Measurements from ENCODE around the gene MCFD2.
"Not testable (repeated sequence)": the region's sequence is repeated elsewhere in the genome, so short reads cannot be mapped to it uniquely, and the experiment has no call there.

MCFD2 gene

DNA sequence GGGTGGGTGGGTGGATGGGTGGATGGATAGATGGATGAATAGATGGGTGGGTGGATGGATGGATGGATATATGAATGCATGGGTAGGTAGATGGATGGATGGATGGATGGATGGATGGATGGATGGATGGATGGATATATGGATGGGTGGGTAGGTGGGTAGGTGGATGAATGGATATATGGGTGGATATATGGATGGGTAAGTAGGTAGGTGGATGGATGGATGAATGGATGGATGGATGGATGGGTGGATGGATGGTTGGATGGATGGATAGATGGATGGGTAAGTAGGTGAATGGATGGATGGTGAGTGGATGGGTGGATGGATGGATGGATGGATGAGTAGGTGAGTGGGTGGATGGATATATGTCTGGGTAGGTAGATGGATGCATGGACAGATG, 36.1 kb downstream of the MCFD2 start:
- TF ChIP-seq, protein P1, sequence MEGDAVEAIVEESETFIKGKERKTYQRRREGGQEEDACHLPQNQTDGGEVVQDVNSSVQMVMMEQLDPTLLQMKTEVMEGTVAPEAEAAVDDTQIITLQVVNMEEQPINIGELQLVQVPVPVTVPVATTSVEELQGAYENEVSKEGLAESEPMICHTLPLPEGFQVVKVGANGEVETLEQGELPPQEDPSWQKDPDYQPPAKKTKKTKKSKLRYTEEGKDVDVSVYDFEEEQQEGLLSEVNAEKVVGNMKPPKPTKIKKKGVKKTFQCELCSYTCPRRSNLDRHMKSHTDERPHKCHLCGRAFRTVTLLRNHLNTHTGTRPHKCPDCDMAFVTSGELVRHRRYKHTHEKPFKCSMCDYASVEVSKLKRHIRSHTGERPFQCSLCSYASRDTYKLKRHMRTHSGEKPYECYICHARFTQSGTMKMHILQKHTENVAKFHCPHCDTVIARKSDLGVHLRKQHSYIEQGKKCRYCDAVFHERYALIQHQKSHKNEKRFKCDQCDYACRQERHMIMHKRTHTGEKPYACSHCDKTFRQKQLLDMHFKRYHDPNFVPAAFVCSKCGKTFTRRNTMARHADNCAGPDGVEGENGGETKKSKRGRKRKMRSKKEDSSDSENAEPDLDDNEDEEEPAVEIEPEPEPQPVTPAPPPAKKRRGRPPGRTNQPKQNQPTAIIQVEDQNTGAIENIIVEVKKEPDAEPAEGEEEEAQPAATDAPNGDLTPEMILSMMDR (IDR thresholded peaks at IDR 0.05; ENCODE audit: unreplicated experiment in 3 of 3): no peak
- Mint-ChIP-seq H3K27me3 (ENCODE audit: low read depth) (no peaks in the 10 kb centered on the region), H3K36me3 (ENCODE audit: low read depth) (no peaks in the 10 kb centered on the region), H3K4me3 (no peak overlapping the region), H3K9me3 (no peaks in the 10 kb centered on the region), H3K4me1 (peaks cover 29% of the 10 kb centered on the region), H3K27ac (no peak overlapping the region)

DNA sequence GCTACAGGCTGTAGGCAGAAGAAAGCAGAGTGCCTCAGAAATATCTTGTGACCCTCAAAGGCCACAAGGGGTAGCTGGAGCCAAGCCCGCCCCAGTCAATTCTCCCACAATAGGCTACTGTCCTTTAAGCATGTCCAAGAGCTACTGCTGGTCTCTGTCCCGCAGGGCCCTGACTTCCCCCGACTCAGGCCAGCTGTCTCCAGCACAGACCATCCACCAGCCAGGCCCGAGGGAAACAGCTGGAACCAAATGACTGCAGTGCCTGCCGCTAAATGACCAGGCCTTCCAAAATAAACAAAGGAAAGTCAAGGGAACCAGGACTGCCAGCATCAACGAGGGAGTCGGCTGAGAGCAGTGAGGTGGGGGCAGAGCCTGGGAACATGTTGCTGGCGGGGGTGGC, 36.7 kb downstream of the MCFD2 start:
- no peaks in the 10 kb centered on the region for H3K36me3 Mint-ChIP-seq (ENCODE audit: low read depth)
- H3K27ac Mint-ChIP-seq: no peak overlapping the region
- no peak overlapping the region for H3K4me3 Mint-ChIP-seq
- H3K9me3 Mint-ChIP-seq: no peaks in the 10 kb centered on the region
- no peaks in the 10 kb centered on the region for H3K27me3 Mint-ChIP-seq (ENCODE audit: low read depth)
- TF ChIP-seq, protein P1 (IDR thresholded peaks at IDR 0.05; ENCODE audit: unreplicated experiment in 3 of 3): no peak
- peaks cover 28% of the 10 kb centered on the region for H3K4me1 Mint-ChIP-seq

DNA sequence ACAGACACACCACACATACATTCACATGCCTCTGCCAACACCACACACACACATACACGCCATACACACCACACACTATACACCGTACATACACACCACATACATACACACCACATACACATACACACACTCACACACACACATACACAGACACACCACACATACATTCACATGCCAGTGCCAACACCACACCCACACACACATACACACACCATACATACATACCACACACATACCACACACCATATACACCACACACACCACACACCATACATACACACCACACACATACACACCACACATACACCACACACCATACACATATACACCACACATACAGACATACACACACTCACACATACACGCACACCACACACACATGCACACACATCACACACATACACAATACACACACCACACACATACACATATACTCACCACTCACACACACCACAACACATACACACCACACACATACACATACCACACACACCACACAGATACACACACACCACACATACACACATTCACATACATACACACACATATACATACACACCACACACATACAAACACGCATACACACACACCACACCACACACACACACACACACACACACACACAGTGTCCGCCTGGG, 37.2 kb downstream of the MCFD2 start:
- TF ChIP-seq, protein P1 (IDR thresholded peaks at IDR 0.05; ENCODE audit: unreplicated experiment in 3 of 3): no peak
- Mint-ChIP-seq H3K9me3 (no peaks in the 10 kb centered on the region), H3K27me3 (ENCODE audit: low read depth) (no peaks in the 10 kb centered on the region), H3K36me3 (ENCODE audit: low read depth) (no peaks in the 10 kb centered on the region), H3K27ac (no peak overlapping the region), H3K4me3 (no peak overlapping the region), H3K4me1 (peaks cover 33% of the 10 kb centered on the region)

DNA sequence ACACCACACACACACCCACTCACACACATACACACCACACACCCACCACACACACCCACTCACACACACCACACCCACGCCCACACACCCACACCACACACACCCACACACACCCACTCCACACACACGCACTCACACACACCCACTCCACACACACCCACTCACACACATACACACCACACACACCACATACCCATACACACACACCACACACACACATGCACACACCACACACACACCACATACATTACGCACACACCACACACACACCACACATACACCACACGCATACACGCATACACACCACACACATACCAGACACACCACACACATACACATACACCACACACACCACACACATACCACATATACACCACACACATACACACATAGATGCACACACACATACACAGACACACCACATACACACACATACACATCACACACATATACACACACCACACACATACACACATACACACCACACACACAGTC, 37.9 kb downstream of the MCFD2 start:
- Mint-ChIP-seq H3K9me3 (no peaks in the 10 kb centered on the region), H3K27me3 (ENCODE audit: low read depth) (no peaks in the 10 kb centered on the region), H3K27ac (no peak overlapping the region), H3K4me3 (no peak overlapping the region), H3K36me3 (ENCODE audit: low read depth) (no peaks in the 10 kb centered on the region), H3K4me1 (peaks cover 40% of the 10 kb centered on the region)
- TF ChIP-seq, protein P1 (IDR thresholded peaks at IDR 0.05; ENCODE audit: unreplicated experiment in 3 of 3): no peak

DNA sequence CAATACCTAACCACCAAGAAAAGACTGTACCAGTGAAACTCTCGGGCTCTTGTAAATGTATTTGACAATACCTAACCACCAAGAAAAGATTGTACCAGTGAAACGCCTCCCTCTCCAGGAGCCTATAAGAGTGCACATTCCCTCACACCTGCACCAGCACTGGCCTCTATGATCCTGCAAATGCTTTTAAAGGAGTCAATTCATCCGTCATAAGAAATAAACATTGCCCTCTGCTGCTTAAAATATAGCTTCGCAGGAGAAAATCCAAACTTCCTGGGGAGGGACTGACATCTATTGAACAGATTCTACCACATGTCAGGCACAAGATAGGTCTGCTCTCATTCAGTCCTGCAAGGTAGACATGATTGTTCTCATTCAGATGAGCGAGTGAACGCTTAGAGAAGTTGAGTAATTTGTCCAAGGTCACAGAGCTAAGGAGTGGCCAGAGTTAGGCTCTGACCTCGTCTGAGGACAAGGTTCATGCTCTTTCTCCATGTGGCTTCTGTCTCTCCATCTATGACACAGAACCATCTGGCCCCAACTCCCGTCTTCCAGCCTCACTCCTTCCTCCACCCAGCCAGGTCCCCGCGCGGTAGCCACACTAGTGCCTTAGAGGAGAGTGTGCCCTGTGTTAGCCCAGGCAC, 38.7 kb downstream of the MCFD2 start:
- Mint-ChIP-seq H3K4me1 (peaks cover 42% of the 10 kb centered on the region), H3K9me3 (no peaks in the 10 kb centered on the region), H3K27ac (no peak overlapping the region), H3K4me3 (no peak overlapping the region), H3K27me3 (ENCODE audit: low read depth) (peaks cover under 1% of the 10 kb centered on the region), H3K36me3 (ENCODE audit: low read depth) (no peaks in the 10 kb centered on the region)
- TF ChIP-seq, protein P1 (IDR thresholded peaks at IDR 0.05; ENCODE audit: unreplicated experiment in 3 of 3): peak; percentile 47 to 56 (median 52)

DNA sequence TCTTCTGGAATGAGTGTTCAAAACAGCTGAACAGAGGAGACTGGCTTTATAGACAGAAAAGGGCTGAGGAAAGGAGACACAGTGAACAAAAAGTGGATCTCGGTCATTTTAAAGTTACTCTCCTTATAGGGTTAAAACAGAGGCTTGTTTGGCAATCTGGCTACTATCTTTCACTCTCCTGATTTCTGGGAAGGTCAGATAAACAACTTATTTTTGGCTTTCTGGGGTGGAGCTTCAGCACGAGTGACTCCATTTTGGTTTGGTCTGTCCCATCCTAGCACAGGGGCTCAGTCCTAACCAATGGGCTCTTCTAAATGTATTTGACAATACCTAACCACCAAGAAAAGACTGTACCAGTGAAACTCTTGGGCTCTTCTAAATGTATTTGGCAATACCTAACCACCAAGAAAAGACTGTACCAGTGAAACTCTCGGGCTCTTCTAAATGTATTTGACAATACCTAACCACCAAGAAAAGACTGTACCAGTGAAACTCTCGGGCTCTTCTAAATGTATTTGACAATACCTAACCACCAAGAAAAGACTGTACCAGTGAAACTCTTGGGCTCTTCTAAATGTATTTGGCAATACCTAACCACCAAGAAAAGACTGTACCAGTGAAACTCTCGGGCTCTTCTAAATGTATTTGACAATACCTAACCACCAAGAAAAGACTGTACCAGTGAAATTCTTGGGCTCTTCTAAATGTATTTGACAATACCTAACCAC, 39.5 kb downstream of the MCFD2 start:
- Mint-ChIP-seq H3K27ac (peak overlapping the region; percentile 22 to 33 (median 32)), H3K4me1 (peaks cover 45% of the 10 kb centered on the region)
- H3K36me3 Mint-ChIP-seq (ENCODE audit: low read depth); H3K9me3 Mint-ChIP-seq; H3K27me3 Mint-ChIP-seq (ENCODE audit: low read depth); H3K4me3 Mint-ChIP-seq: not testable (repeated sequence)
